ENCODE measurements around the gene ATXN7L2.
"Not testable (repeated sequence)": the region's sequence is repeated elsewhere in the genome, so short reads cannot be mapped to it uniquely, and the experiment has no call there.

ATXN7L2 gene

GRCh38 chr1:109483672-109484518, at the start of gene ATXN7L2:
TSS of gene ATXN7L2 (plus strand) at chr1:109483905. CDS start at chr1:109483954, 49 bp downstream.
- peak; percentile 65 for DNase-seq

GRCh38 chr1:109434484-109434883, 49.2 kb upstream of the ATXN7L2 start:
- DNase-seq: no peak

GRCh38 chr1:109438798-109439297, 44.9 kb upstream of the ATXN7L2 start:
- no peak for DNase-seq

- DNase-seq: no peak
Observed at GRCh38 chr1:109441069-109441468, 42.6 kb upstream of the ATXN7L2 start.

- no peak for DNase-seq
Observed at GRCh38 chr1:109443476-109443875, 40.2 kb upstream of the ATXN7L2 start.

GRCh38 chr1:109444346-109444745, 39.4 kb upstream of the ATXN7L2 start:
- DNase-seq: no peak

GRCh38 chr1:109445949-109446695, 37.6 kb upstream of the ATXN7L2 start:
- not testable (repeated sequence) for DNase-seq

- no peak for DNase-seq
Observed at GRCh38 chr1:109447524-109447923, 36.2 kb upstream of the ATXN7L2 start.

GRCh38 chr1:109454497-109455133, 29.1 kb upstream of the ATXN7L2 start:
- no peak for DNase-seq

GRCh38 chr1:109457819-109458218, 25.9 kb upstream of the ATXN7L2 start:
- DNase-seq: no peak

- no peak for DNase-seq
Observed at GRCh38 chr1:109466125-109466451, 17.6 kb upstream of the ATXN7L2 start.

GRCh38 chr1:109466452-109467300, 17.0 kb upstream of the ATXN7L2 start, which contains the start of gene SYPL2:
TSS of gene SYPL2 (plus strand) at chr1:109466546. CDS start at chr1:109466844, 298 bp downstream.
- no peak for DNase-seq

GRCh38 chr1:109467301-109467777, 16.4 kb upstream of the ATXN7L2 start:
- no peak for DNase-seq

- no peak for DNase-seq
Observed at GRCh38 chr1:109468061-109468460, 15.6 kb upstream of the ATXN7L2 start.

- no peak for DNase-seq
Observed at GRCh38 chr1:109468903-109469302, 14.8 kb upstream of the ATXN7L2 start.

GRCh38 chr1:109470245-109470644, 13.5 kb upstream of the ATXN7L2 start:
- DNase-seq: no peak

GRCh38 chr1:109472779-109473178, 10.9 kb upstream of the ATXN7L2 start:
- no peak for DNase-seq

- not testable (repeated sequence) for DNase-seq
Observed at GRCh38 chr1:109473284-109474057, 10.2 kb upstream of the ATXN7L2 start.

- no peak for DNase-seq
Observed at GRCh38 chr1:109474697-109475096, 9.0 kb upstream of the ATXN7L2 start.

- no peak for DNase-seq
Observed at GRCh38 chr1:109475261-109475660, 8.4 kb upstream of the ATXN7L2 start.

- no peak for DNase-seq
Observed at GRCh38 chr1:109476825-109477224, 6.9 kb upstream of the ATXN7L2 start.

Measured in NCI-H1417 treated with DMSO at 0.1 percent for 48 hours (cell line).